Endometrial microvascular endothelial cells (primary cell): ENCODE measurements around the gene CCDC85A. TPM values are rescaled to one million over a fixed set of nuclear protein-coding genes. Genes with fewer than 3 reads are reported as not detected.
"Not testable (repeated sequence)": the region's sequence is repeated elsewhere in the genome, so short reads cannot be mapped to it uniquely, and the experiment has no call there.

ENCODE experiments used
- in situ Hi-C: cut with HindIII; loops from 2 replicates; pipeline ENCODE4 v1.10.0; 2017; ENCODE audit warnings: low sequenced_read_pairs, low pct_unique_long_range_greater_than_20kb; ENCODE audit errors: inconsistent ontology term
- total RNA-seq: library from RNA; depleted of rRNA; stranded (reverse); fragments of >200 nt; gene quantifications from one replicate; pipeline ENCODE4 v1.2.3, GENCODE V29; 2015; ENCODE audit errors: inconsistent ontology term

Gene CCDC85A
- total RNA-seq = 11.6 TPM

- in situ Hi-C loops = no loop called here
Measured at GRCh38 chr2:56183643-56184499, at the start of gene CCDC85A. Gene CCDC85A (plus strand): TSS chr2:56183990. CDS start chr2:56184625, 635 bp downstream.

- in situ Hi-C loops = no loop called here
Measured at GRCh38 chr2:56134861-56135260, 48.9 kb upstream of the CCDC85A start.

- in situ Hi-C loops = not testable (repeated sequence)
Measured at GRCh38 chr2:56142497-56143061, 41.2 kb upstream of the CCDC85A start.

- in situ Hi-C loops = no loop called here
Measured at GRCh38 chr2:56147907-56148306, 35.9 kb upstream of the CCDC85A start.

GRCh38 chr2:56148825-56149224 is 35.0 kb upstream of the CCDC85A start:
- in situ Hi-C loops = no loop called here

GRCh38 chr2:56151841-56152240 is 31.9 kb upstream of the CCDC85A start:
- in situ Hi-C loops = no loop called here

- in situ Hi-C loops = no loop called here
Measured at GRCh38 chr2:56155188-56155587, 28.6 kb upstream of the CCDC85A start.

GRCh38 chr2:56159875-56160274 is 23.9 kb upstream of the CCDC85A start:
- in situ Hi-C loops = not testable (repeated sequence)

- in situ Hi-C loops = no loop called here
Measured at GRCh38 chr2:56167616-56168562, 15.9 kb upstream of the CCDC85A start.

- in situ Hi-C loops = no loop called here
Measured at GRCh38 chr2:56169521-56169920, 14.3 kb upstream of the CCDC85A start.

- in situ Hi-C loops = no loop called here
Measured at GRCh38 chr2:56170504-56170903, 13.3 kb upstream of the CCDC85A start.

- in situ Hi-C loops = no loop called here
Measured at GRCh38 chr2:56170988-56171387, 12.8 kb upstream of the CCDC85A start.

GRCh38 chr2:56175779-56176178 is 8.0 kb upstream of the CCDC85A start:
- in situ Hi-C loops = no loop called here

- in situ Hi-C loops = no loop called here
Measured at GRCh38 chr2:56177420-56178220, 6.2 kb upstream of the CCDC85A start.

GRCh38 chr2:56179931-56180330 is 3.9 kb upstream of the CCDC85A start:
- in situ Hi-C loops = no loop called here

- in situ Hi-C loops = no loop called here
Measured at GRCh38 chr2:56182420-56182819, 1.4 kb upstream of the CCDC85A start.

- in situ Hi-C loops = no loop called here
Measured at GRCh38 chr2:56184500-56185011, 766 bp downstream of the CCDC85A start.

- in situ Hi-C loops = no loop called here
Measured at GRCh38 chr2:56185101-56185581, 1.4 kb downstream of the CCDC85A start.
